ENCODE results near the gene TOP3B. TPM values are rescaled to one million over a fixed set of nuclear protein-coding genes. Genes with fewer than 3 reads are reported as not detected.

The TOP3B gene
- total RNA-seq, 1 experiment from 2014 or later, result 29.3 TPM

DNA sequence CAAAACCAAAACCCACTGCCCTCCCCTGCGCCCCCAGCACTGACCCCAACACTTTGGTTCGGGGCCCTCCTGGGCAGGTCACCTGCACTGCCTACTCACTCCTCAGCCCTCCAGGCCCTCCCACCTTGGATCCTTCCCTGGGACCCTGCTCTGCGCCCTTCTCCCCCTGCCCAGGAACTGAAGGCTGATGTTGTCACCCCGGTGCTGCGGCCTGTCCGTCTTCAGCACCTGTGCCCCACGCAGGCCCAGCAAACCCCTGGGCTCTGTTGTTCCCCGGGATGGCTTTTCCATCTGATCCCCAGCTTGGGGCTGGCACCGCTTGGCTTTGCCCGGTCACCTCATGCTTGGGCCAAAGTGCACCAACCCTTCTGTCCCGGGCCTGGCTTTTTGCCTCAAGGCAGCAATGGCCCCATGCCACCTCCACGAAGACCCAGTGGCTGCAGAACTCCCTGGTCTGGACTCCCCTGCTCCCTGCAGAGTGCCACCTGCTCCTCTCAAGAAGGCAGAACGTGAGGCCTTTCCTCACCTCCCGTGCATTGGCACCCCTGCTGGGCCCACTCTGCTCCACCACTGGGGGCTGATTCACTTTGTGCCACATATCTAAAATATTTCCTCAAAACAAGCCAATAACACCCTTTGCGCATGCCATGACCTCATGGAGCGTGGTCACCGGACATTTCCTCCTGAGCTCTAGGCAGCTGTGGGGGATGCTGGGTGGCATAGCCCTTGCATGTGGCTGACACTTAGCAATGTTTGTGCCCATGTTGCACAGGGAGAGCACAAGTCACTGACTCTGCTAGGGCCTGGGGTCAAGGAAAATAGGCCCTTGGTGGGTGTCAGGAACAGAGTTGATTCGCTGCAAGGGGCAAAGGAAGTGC is 38.8 kb downstream of the TOP3B start:
- ChIA-PET CTCF (interaction anchor here (8.5 kb wide), 1 partner anchor 9 kb away, joined by 65 read pairs; the partner anchor contains the start of gene PPM1F), POLR2A (no interaction called here)
- no peak overlapping the region for H3K4me3 Mint-ChIP-seq (ENCODE audit: unreplicated experiment)
- peaks cover 26% of the 10 kb centered on the region for H3K4me1 Mint-ChIP-seq (ENCODE audit: insufficient read depth, unreplicated experiment)
- H3K27me3 Mint-ChIP-seq (ENCODE audit: insufficient read depth, unreplicated experiment), result no peaks in the 10 kb centered on the region
- peaks cover 26% of the 10 kb centered on the region for H3K36me3 Mint-ChIP-seq (ENCODE audit: insufficient read depth, unreplicated experiment)
- H3K27ac Mint-ChIP-seq (ENCODE audit: low read depth, unreplicated experiment), result no peak overlapping the region
- no peaks in the 10 kb centered on the region for H3K9me3 Mint-ChIP-seq (ENCODE audit: unreplicated experiment)
- BruUV-seq (replicated peaks), result no TSS peak
- DNase-seq (ENCODE audit: unreplicated experiment), result no peak
- TF ChIP-seq, protein P1, sequence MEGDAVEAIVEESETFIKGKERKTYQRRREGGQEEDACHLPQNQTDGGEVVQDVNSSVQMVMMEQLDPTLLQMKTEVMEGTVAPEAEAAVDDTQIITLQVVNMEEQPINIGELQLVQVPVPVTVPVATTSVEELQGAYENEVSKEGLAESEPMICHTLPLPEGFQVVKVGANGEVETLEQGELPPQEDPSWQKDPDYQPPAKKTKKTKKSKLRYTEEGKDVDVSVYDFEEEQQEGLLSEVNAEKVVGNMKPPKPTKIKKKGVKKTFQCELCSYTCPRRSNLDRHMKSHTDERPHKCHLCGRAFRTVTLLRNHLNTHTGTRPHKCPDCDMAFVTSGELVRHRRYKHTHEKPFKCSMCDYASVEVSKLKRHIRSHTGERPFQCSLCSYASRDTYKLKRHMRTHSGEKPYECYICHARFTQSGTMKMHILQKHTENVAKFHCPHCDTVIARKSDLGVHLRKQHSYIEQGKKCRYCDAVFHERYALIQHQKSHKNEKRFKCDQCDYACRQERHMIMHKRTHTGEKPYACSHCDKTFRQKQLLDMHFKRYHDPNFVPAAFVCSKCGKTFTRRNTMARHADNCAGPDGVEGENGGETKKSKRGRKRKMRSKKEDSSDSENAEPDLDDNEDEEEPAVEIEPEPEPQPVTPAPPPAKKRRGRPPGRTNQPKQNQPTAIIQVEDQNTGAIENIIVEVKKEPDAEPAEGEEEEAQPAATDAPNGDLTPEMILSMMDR (IDR thresholded peaks at IDR 0.05; ENCODE audit: unreplicated experiment), result no peak
- intact Hi-C loops (cut with micrococcal nuclease), result loop anchor here (2.0 kb wide), 1 partner anchor 77 kb away; the partner anchor contains the start of gene MAPK1

DNA sequence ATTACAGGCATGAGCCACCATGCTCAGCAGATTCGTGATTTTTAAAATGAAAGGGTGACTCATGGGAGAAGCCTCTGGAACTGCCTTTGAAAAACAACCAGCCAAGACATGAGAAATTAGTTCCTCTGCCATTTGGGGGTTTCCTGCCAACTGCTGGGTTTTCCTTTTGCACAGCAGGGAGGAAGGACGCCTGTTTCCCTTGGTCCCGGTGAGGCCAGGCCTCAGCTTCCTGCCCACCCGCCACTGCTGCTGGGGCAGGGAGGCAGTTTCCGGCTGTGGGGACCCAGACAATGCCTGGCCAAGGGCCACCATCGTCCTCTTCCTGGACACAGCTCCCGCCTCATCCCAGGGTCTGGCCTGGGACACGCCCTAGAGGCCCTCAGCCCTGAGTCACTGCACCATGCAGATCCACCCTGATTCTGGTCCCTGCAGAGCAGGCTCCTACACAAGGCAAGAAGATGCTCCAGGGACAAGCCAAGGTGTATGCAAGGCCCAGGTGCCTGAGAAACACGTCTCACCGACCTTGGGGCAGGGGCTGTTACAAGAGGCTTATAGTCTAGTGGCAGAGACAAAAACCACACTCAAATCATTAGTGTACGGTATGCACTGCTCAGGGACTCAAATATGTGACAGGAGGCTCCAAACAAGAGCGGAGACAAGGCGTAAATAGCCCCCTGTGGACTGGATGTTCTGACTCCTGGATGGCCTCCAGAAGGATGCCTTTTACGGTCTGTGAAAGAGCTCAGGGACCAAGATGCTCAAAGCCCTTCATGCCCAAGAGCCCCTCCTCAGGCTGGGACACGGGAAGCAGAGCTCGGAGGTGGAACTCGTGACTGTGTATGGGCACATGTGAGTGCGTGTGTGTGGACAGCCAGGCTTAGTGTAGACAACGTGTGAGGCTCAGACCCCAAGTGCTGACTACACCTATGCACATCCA is 39.9 kb downstream of the TOP3B start:
- Mint-ChIP-seq H3K36me3 (ENCODE audit: insufficient read depth, unreplicated experiment) (peaks cover 26% of the 10 kb centered on the region), H3K27ac (ENCODE audit: low read depth, unreplicated experiment) (peak overlapping the region; percentile 94), H3K27me3 (ENCODE audit: insufficient read depth, unreplicated experiment) (no peaks in the 10 kb centered on the region), H3K4me3 (ENCODE audit: unreplicated experiment) (peak overlapping the region; percentile 28), H3K9me3 (ENCODE audit: unreplicated experiment) (no peaks in the 10 kb centered on the region), H3K4me1 (ENCODE audit: insufficient read depth, unreplicated experiment) (peaks cover 34% of the 10 kb centered on the region)
- peak; percentile 75 for DNase-seq (ENCODE audit: unreplicated experiment)
- POLR2A ChIA-PET, result interaction anchor here (0.6 to 1.4 kb wide), 3 partner anchors 10 to 300 kb away, joined by 3 to 7 read pairs (median 3); partner anchors contain the start of gene PPM1F
- TF ChIP-seq, protein P1 (IDR thresholded peaks at IDR 0.05; ENCODE audit: unreplicated experiment), result no peak
- CTCF ChIA-PET, result interaction anchor here (0.7 to 8.5 kb wide), 2 partner anchors 10 to 926 kb away, joined by 3 to 65 read pairs; partner anchors contain the start of gene PPM1F
- BruUV-seq (replicated peaks), result no TSS peak
- intact Hi-C loops (cut with micrococcal nuclease), result loop anchor here (2.0 kb wide), 1 partner anchor 76 kb away; the partner anchor contains the start of gene MAPK1

DNA sequence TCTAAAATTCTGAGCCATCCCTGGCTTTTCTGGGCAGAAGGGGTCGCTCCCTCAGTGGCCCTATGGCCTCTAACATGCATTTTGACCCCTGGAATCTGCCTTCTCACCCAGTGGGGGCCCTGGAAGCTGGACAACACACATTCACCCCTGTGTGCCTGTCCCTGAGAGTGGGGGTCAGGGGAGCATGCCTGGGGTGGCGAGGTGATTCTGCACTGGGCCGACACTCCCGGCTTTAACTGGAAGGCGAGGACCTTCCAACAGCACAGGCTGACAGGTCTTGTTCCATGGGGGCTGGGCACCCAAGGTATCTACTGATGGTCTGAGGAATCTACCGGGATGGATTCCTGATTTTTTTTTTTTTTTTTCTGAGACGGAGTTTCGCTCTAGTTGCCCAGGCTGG is 40.7 kb downstream of the TOP3B start:
- intact Hi-C loops (cut with micrococcal nuclease), result loop anchor here (2.0 kb wide), 1 partner anchor 75 kb away; the partner anchor contains the start of gene MAPK1
- Mint-ChIP-seq H3K9me3 (ENCODE audit: unreplicated experiment) (no peaks in the 10 kb centered on the region), H3K27me3 (ENCODE audit: insufficient read depth, unreplicated experiment) (no peaks in the 10 kb centered on the region), H3K36me3 (ENCODE audit: insufficient read depth, unreplicated experiment) (peaks cover 26% of the 10 kb centered on the region), H3K27ac (ENCODE audit: low read depth, unreplicated experiment) (peak overlapping the region; percentile 94), H3K4me1 (ENCODE audit: insufficient read depth, unreplicated experiment) (peaks cover 34% of the 10 kb centered on the region), H3K4me3 (ENCODE audit: unreplicated experiment) (no peak overlapping the region)
- BruUV-seq (replicated peaks), result no TSS peak
- POLR2A ChIA-PET, result interaction anchor here (1.4 kb wide), 1 partner anchor 11 kb away, joined by 7 read pairs; the partner anchor contains the start of gene PPM1F
- TF ChIP-seq, protein P1 (IDR thresholded peaks at IDR 0.05; ENCODE audit: unreplicated experiment), result no peak
- CTCF ChIA-PET, result interaction anchor here (0.7 to 8.5 kb wide), 2 partner anchors 11 to 927 kb away, joined by 3 to 65 read pairs; partner anchors contain the start of gene PPM1F
- DNase-seq (ENCODE audit: unreplicated experiment), result no peak

All from MCF 10A (cell line).